ENCODE data around the gene MT1M.

Gene MT1M

DNA sequence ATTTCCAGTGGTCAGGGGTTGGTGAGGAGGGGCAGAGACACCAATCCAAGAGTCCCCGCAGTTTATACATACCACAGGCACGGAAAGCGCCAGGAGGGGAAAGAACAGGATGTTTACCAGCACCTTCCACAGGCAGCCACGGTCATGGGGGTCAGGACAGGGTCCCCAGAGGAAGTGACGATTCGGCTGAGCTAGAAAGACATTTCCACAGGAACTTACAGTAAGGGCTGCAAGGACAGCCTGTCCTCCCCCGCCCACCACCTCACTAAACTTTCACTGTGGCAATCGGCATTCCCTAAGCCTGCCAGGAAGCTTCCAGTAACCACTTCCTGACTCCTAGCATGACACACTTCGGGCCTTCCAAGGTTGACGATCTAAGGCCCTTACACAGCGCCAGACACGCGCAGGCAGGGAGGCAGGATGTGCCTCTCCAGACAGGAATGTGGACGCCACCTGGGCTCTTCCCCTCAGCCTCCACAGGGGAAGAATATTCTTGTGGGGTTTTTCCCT lies 25.3 kb upstream of the MT1M start:
- H3K4me1 ChIP-seq (ENCODE audit: control insufficient read depth in 1 of 2, insufficient read depth in 2 of 2, low read length in 2 of 2): peaks cover 27 to 31% of the 10 kb centered on the region in 2 experiments
- H3K9ac ChIP-seq (ENCODE audit: low read length): no peak overlapping the region
- H3K9me3 ChIP-seq (ENCODE audit: insufficient read depth, low read depth, low read length): no peaks in the 10 kb centered on the region
- peak overlapping the region; percentile 31 for H4K8ac ChIP-seq (ENCODE audit: low read depth, low read length)
- peak overlapping the region; percentile 50 for H3K27ac ChIP-seq (ENCODE audit: low read depth, low read length)
- H2BK120ac ChIP-seq (ENCODE audit: insufficient read depth, low read length, poor library complexity): no peak overlapping the region
- H3K14ac ChIP-seq (ENCODE audit: low read length): no peak overlapping the region
- no peak overlapping the region for H3K4me2 ChIP-seq (ENCODE audit: low read length)
- no peak overlapping the region for H3K4ac ChIP-seq (ENCODE audit: low read depth, low read length)
- no peak overlapping the region for H2BK12ac ChIP-seq (ENCODE audit: low read length)
- H4K91ac ChIP-seq (ENCODE audit: low read depth, low read length): peak overlapping the region; percentile 87
- peaks cover 3% of the 10 kb centered on the region for H3K27me3 ChIP-seq (ENCODE audit: insufficient read depth, low read length)
- no peaks in the 10 kb centered on the region for H3K79me2 ChIP-seq (ENCODE audit: control insufficient read depth, insufficient read depth, low read length, poor library complexity)
- H3K36me3 ChIP-seq (ENCODE audit: control insufficient read depth in 1 of 2, insufficient read depth in 2 of 2, low read length in 2 of 2): no peaks in the 10 kb centered on the region
- H3K79me1 ChIP-seq (ENCODE audit: low read length): peaks cover 11% of the 10 kb centered on the region
- H2AK5ac ChIP-seq (ENCODE audit: low read length): no peak overlapping the region
- H4K12ac ChIP-seq (ENCODE audit: low read depth, low read length): no peak overlapping the region
- H2BK5ac ChIP-seq (ENCODE audit: low read depth, low read length, poor library complexity): no peak overlapping the region
- DNase-seq: peak; percentile 46 to 55
- WGBS (ENCODE audit: extremely low coverage, insufficient coverage, insufficient read length): no CpG with 5 or more reads among the region's 14 CpGs
- no peak overlapping the region for H3K23ac ChIP-seq (ENCODE audit: low read length)
- H2AFZ ChIP-seq (ENCODE audit: insufficient read depth, low read length, poor library complexity): no peak overlapping the region
- H3K18ac ChIP-seq (ENCODE audit: low read length): no peak overlapping the region
- no peak overlapping the region for H3K4me3 ChIP-seq (ENCODE audit: low read depth, low read length)

DNA sequence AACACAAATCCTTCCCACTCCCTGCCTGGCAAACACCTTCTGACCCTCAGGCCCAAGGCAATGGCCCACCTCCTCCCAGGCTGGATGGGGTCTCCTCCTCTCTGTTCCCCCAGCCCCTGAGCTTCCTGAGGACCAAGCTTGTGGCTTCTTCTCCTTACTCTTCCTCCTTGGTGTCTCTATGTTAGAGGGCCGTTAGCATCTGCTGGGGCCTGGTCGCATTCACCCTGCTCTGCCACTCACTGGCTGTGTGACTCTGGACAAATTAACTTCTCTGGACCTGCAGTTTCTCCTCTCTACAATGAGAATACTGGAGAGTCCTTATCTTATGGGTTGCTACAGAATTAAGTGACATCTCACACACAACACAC lies 24.8 kb upstream of the MT1M start:
- Histone ChIP-seq H3K36me3 (ENCODE audit: control insufficient read depth in 1 of 2, insufficient read depth in 2 of 2, low read length in 2 of 2) (no peaks in the 10 kb centered on the region), H2AK5ac (ENCODE audit: low read length) (peak overlapping the region; percentile 13), H3K4me1 (ENCODE audit: control insufficient read depth in 1 of 2, insufficient read depth in 2 of 2, low read length in 2 of 2) (peaks cover 27 to 31% of the 10 kb centered on the region in 2 experiments), H3K79me1 (ENCODE audit: low read length) (peaks cover 11% of the 10 kb centered on the region), H4K12ac (ENCODE audit: low read depth, low read length) (no peak overlapping the region), H3K4me2 (ENCODE audit: low read length) (peak overlapping the region; percentile 77), H3K4ac (ENCODE audit: low read depth, low read length) (no peak overlapping the region), H3K27me3 (ENCODE audit: insufficient read depth, low read length) (peaks cover 3% of the 10 kb centered on the region), H2AFZ (ENCODE audit: insufficient read depth, low read length, poor library complexity) (peak overlapping the region; percentile 33), H2BK12ac (ENCODE audit: low read length) (peak overlapping the region; percentile 62), H2BK5ac (ENCODE audit: low read depth, low read length, poor library complexity) (no peak overlapping the region), H3K18ac (ENCODE audit: low read length) (no peak overlapping the region), H3K79me2 (ENCODE audit: control insufficient read depth, insufficient read depth, low read length, poor library complexity) (no peaks in the 10 kb centered on the region), H2BK120ac (ENCODE audit: insufficient read depth, low read length, poor library complexity) (peak overlapping the region; percentile 50), H3K9me3 (ENCODE audit: insufficient read depth, low read depth, low read length) (no peaks in the 10 kb centered on the region), H3K27ac (ENCODE audit: low read depth, low read length) (peak overlapping the region; percentile 23), H3K4me3 (ENCODE audit: low read depth, low read length) (no peak overlapping the region), H3K9ac (ENCODE audit: low read length) (no peak overlapping the region), H4K91ac (ENCODE audit: low read depth, low read length) (peak overlapping the region; percentile 87), H4K8ac (ENCODE audit: low read depth, low read length) (peak overlapping the region; percentile 35), H3K23ac (ENCODE audit: low read length) (no peak overlapping the region), H3K14ac (ENCODE audit: low read length) (no peak overlapping the region)
- no peak for DNase-seq
- WGBS (ENCODE audit: extremely low coverage, insufficient coverage, insufficient read length): no CpG with 5 or more reads among the region's 2 CpGs

DNA sequence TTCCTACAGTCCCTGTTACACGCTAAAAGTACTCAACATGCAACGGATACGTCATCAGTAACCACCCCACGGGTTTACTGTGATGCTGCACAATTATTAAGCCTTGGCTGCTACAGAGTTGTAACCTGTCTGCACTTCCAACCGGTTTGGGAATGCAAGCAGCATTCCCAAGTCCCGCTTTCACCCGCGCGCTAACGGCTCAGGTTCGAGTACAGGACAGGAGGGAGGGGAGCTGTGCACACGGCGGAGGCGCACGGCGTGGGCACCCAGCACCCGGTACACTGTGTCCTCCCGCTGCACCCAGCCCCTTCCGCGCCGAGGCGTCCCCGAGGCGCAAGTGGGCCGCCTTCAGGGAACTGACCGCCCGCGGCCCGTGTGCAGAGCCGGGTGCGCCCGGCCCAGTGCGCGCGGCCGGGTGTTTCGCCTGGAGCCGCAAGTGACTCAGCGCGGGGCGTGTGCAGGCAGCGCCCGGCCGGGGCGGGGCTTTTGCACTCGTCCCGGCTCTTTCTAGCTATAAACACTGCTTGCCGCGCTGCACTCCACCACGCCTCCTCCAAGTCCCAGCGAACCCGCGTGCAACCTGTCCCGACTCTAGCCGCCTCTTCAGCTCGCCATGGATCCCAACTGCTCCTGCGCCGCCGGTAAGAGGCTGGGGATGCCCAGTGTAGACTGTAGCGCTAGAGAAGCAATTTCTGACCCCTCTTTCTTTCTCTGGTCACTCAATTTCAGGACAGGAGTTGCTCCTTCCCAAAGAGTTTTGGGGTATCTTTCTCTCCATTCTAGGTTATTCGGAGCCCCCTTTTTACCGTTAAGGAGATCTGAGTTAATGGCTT lies 24.2 kb upstream of the MT1M start, which contains the start of gene MT2A:
Gene MT2A, plus strand, starts transcription at position 542 of the 833 bp plus-strand sequence. Its CDS starts 72 bp downstream, at position 614.
- H3K4me1 ChIP-seq (ENCODE audit: control insufficient read depth in 1 of 2, insufficient read depth in 2 of 2, low read length in 2 of 2): peaks cover 27 to 31% of the 10 kb centered on the region in 2 experiments
- H4K12ac ChIP-seq (ENCODE audit: low read depth, low read length): no peak within 1 kb of the TSS
- no peak within 1 kb of the TSS for H3K23ac ChIP-seq (ENCODE audit: low read length)
- DNase-seq: peak; percentile 99
- no peaks in the 10 kb centered on the region for H3K36me3 ChIP-seq (ENCODE audit: control insufficient read depth in 1 of 2, insufficient read depth in 2 of 2, low read length in 2 of 2)
- H3K9ac ChIP-seq (ENCODE audit: low read length): no peak within 1 kb of the TSS
- H4K8ac ChIP-seq (ENCODE audit: low read depth, low read length): peak within 1 kb of the TSS; percentile 79
- peak within 1 kb of the TSS; percentile 53 for H3K18ac ChIP-seq (ENCODE audit: low read length)
- H3K9me3 ChIP-seq (ENCODE audit: insufficient read depth, low read depth, low read length): no peaks in the 10 kb centered on the region
- H2AK5ac ChIP-seq (ENCODE audit: low read length): peak within 1 kb of the TSS; percentile 13
- no peak within 1 kb of the TSS for H3K4ac ChIP-seq (ENCODE audit: low read depth, low read length)
- H2BK5ac ChIP-seq (ENCODE audit: low read depth, low read length, poor library complexity): no peak within 1 kb of the TSS
- peak within 1 kb of the TSS; percentile 23 for H3K27ac ChIP-seq (ENCODE audit: low read depth, low read length)
- H4K91ac ChIP-seq (ENCODE audit: low read depth, low read length): peak within 1 kb of the TSS; percentile 87
- peak within 1 kb of the TSS; percentile 65 for H3K14ac ChIP-seq (ENCODE audit: low read length)
- H2BK12ac ChIP-seq (ENCODE audit: low read length): peak within 1 kb of the TSS; percentile 62
- no peaks in the 10 kb centered on the region for H3K79me2 ChIP-seq (ENCODE audit: control insufficient read depth, insufficient read depth, low read length, poor library complexity)
- H3K4me3 ChIP-seq (ENCODE audit: low read depth, low read length): peak within 1 kb of the TSS; percentile 67
- peak within 1 kb of the TSS; percentile 69 for H2AFZ ChIP-seq (ENCODE audit: insufficient read depth, low read length, poor library complexity)
- H3K4me2 ChIP-seq (ENCODE audit: low read length): peak within 1 kb of the TSS; percentile 77
- H2BK120ac ChIP-seq (ENCODE audit: insufficient read depth, low read length, poor library complexity): peak within 1 kb of the TSS; percentile 50
- no CpG with 5 or more reads among the region's 62 CpGs for WGBS (ENCODE audit: extremely low coverage, insufficient coverage, insufficient read length)
- H3K79me1 ChIP-seq (ENCODE audit: low read length): peaks cover 11% of the 10 kb centered on the region
- peaks cover 3% of the 10 kb centered on the region for H3K27me3 ChIP-seq (ENCODE audit: insufficient read depth, low read length)

DNA sequence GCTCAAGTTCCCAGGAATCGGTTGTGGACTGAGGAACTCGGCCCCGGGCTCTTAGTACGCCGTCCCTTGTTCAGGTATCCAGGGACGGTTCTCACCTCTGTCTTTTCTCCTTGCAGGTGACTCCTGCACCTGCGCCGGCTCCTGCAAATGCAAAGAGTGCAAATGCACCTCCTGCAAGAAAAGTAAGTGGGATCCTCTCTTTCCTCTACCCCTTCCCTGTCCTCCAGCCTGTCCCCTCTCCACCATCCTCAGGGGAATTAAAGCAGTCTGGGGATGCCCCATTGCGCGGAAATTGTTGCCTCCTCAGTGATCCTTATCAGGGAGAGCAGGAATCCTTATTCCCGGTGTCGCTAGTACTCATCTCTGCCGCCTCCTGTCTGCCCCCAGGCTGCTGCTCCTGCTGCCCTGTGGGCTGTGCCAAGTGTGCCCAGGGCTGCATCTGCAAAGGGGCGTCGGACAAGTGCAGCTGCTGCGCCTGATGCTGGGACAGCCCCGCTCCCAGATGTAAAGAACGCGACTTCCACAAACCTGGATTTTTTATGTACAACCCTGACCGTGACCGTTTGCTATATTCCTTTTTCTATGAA lies 23.5 kb upstream of the MT1M start:
- Histone ChIP-seq H3K36me3 (ENCODE audit: control insufficient read depth in 1 of 2, insufficient read depth in 2 of 2, low read length in 2 of 2) (no peaks in the 10 kb centered on the region), H3K14ac (ENCODE audit: low read length) (no peak overlapping the region), H3K27me3 (ENCODE audit: insufficient read depth, low read length) (peaks cover 3% of the 10 kb centered on the region), H3K9me3 (ENCODE audit: insufficient read depth, low read depth, low read length) (no peaks in the 10 kb centered on the region), H3K4me1 (ENCODE audit: control insufficient read depth in 1 of 2, insufficient read depth in 2 of 2, low read length in 2 of 2) (peaks cover 27 to 31% of the 10 kb centered on the region in 2 experiments), H3K27ac (ENCODE audit: low read depth, low read length) (no peak overlapping the region), H2BK120ac (ENCODE audit: insufficient read depth, low read length, poor library complexity) (no peak overlapping the region), H4K91ac (ENCODE audit: low read depth, low read length) (no peak overlapping the region), H3K9ac (ENCODE audit: low read length) (no peak overlapping the region), H3K4me3 (ENCODE audit: low read depth, low read length) (no peak overlapping the region), H3K18ac (ENCODE audit: low read length) (no peak overlapping the region), H2AFZ (ENCODE audit: insufficient read depth, low read length, poor library complexity) (no peak overlapping the region), H3K79me2 (ENCODE audit: control insufficient read depth, insufficient read depth, low read length, poor library complexity) (no peaks in the 10 kb centered on the region), H3K79me1 (ENCODE audit: low read length) (peaks cover 11% of the 10 kb centered on the region), H2BK5ac (ENCODE audit: low read depth, low read length, poor library complexity) (no peak overlapping the region), H3K4me2 (ENCODE audit: low read length) (peak overlapping the region; percentile 77), H3K23ac (ENCODE audit: low read length) (no peak overlapping the region), H4K12ac (ENCODE audit: low read depth, low read length) (no peak overlapping the region), H3K4ac (ENCODE audit: low read depth, low read length) (no peak overlapping the region), H4K8ac (ENCODE audit: low read depth, low read length) (no peak overlapping the region), H2BK12ac (ENCODE audit: low read length) (no peak overlapping the region), H2AK5ac (ENCODE audit: low read length) (no peak overlapping the region)
- DNase-seq: peak in 1 of 2 donors; percentile 47
- WGBS (ENCODE audit: extremely low coverage, insufficient coverage, insufficient read length): no CpG with 5 or more reads among the region's 21 CpGs

All from trophoblast cell (in vitro differentiated cells and primary cell).